HepG2 (cell line): ENCODE results near the gene CHMP6. TPM values are rescaled to one million over a fixed set of nuclear protein-coding genes. Genes with fewer than 3 reads are reported as not detected.

Experiments used
- KLF9 ChIP-seq: IDR thresholded peaks from 2 replicates; pipeline ENCODE4 v1.6.1; 2016; ENCODE audit warnings: low read depth
- NPAS2 ChIP-seq: sonication (generic); formaldehyde crosslinking; IDR thresholded peaks from 2 replicates; pipeline ENCODE4 v1.8.0; 2022; ENCODE audit warnings: mild to moderate bottlenecking, missing genetic modification reagents, borderline replicate concordance
- NR2F6 ChIP-seq, 2 experiments: IDR thresholded peaks; 2 replicates each; pipeline ENCODE4 v1.6.1; 2016; ENCODE audit warnings: antibody characterized with exemption in 1 of 2, mild to moderate bottlenecking in 1 of 2
- TEAD3 ChIP-seq: optimal IDR thresholded peaks from 2 replicates; pipeline ENCODE3; 2016; ENCODE audit warnings: borderline replicate concordance
- TFE3 ChIP-seq: IDR thresholded peaks from 2 replicates; pipeline ENCODE4 v1.6.1; 2016
- USF2 ChIP-seq, 2 experiments: sonication (generic) in 1 of 2; formaldehyde crosslinking in 1 of 2; IDR thresholded peaks; 2 replicates each; pipeline versions ENCODE4 v1.5.1 to v1.6.1; 2011 to 2020; ENCODE audit warnings: borderline replicate concordance in 1 of 2, low read depth in 1 of 2, low read length in 1 of 2, mild to moderate bottlenecking in 1 of 2, missing genetic modification reagents in 1 of 2, moderate library complexity in 1 of 2
- ZBTB14 ChIP-seq: sonication (generic); formaldehyde crosslinking; IDR thresholded peaks from 2 replicates; pipeline ENCODE4 v1.4.0; 2020; ENCODE audit warnings: missing genetic modification reagents
- ZFYVE20 ChIP-seq: sonication (generic); formaldehyde crosslinking; IDR thresholded peaks from 2 replicates; pipeline ENCODE4 v1.8.0; 2023; ENCODE audit warnings: low read depth, mild to moderate bottlenecking, moderate library complexity, missing genetic modification reagents, borderline replicate concordance
- ZNF180 ChIP-seq: sonication (generic); formaldehyde crosslinking; IDR thresholded peaks from 2 replicates; pipeline ENCODE4 v1.4.0; 2020; ENCODE audit warnings: low read depth, missing genetic modification reagents, borderline replicate concordance
- ZNF34 ChIP-seq: sonication (generic); formaldehyde crosslinking; IDR thresholded peaks from 2 replicates; pipeline ENCODE4 v1.4.0; 2020; ENCODE audit warnings: mild to moderate bottlenecking, missing genetic modification reagents, borderline replicate concordance
- ZNF549 ChIP-seq: sonication (generic); formaldehyde crosslinking; IDR thresholded peaks from 2 replicates; pipeline ENCODE4 v1.5.0; 2020; ENCODE audit warnings: missing genetic modification reagents
- ZNF597 ChIP-seq: sonication (generic); formaldehyde crosslinking; IDR thresholded peaks from 2 replicates; pipeline ENCODE4 v1.5.0; 2020; ENCODE audit warnings: missing genetic modification reagents
- ZNF616 ChIP-seq: sonication (generic); formaldehyde crosslinking; IDR thresholded peaks from 2 replicates; pipeline ENCODE4 v1.5.0; 2020; ENCODE audit warnings: low read depth, mild to moderate bottlenecking, missing genetic modification reagents
- ZNF761 ChIP-seq: sonication (generic); formaldehyde crosslinking; conservative IDR thresholded peaks from 2 replicates; pipeline ENCODE4 v1.4.0; 2020; ENCODE audit warnings: mild to moderate bottlenecking, missing genetic modification reagents
- polyA plus RNA-seq, 8 experiments: library from polyadenylated mRNA; depleted of rRNA in 3 of 8; stranded (reverse) in 7 of 8; unstranded in 1 of 8; fragments of >200 nt; fragmentation: Illumina TruSeq in 4 of 8; extraction: Trizol in 4 of 8; gene quantifications; 2 replicates each; pipeline versions ENCODE4 v1.2.1 to v1.2.3, GENCODE V29; 2011 to 2016; ENCODE audit warnings: low read depth in 4 of 8, missing spikeins in 1 of 8, mixed read lengths in 1 of 8; ENCODE audit not compliant: insufficient read depth in 1 of 8
- total RNA-seq, 5 experiments: library from RNA; depleted of rRNA; stranded (reverse); fragments of >200 nt; fragmentation: Illumina TruSeq; extraction: Trizol; gene quantifications; 2 replicates each; pipeline ENCODE4 v1.2.3, GENCODE V29; 2016; ENCODE audit warnings: low read depth in 1 of 5
- TF ChIP-seq, protein P1 (sequence below): sonication (generic); formaldehyde crosslinking; IDR thresholded peaks from 2 replicates; pipeline ENCODE4 v1.9.0; 2021; ENCODE audit warnings: missing genetic modification reagents, borderline replicate concordance
- TF ChIP-seq, protein P2 (sequence below): sonication (generic); formaldehyde crosslinking; IDR thresholded peaks from 2 replicates; pipeline ENCODE4 v1.4.0; 2020; ENCODE audit warnings: missing genetic modification reagents, borderline replicate concordance

Gene CHMP6
- total and polyA plus RNA-seq, 2 of the 13 experiments (the other 11 are each of a cell fraction or from before 2014, with no cell fraction given) = 11.1 to 24.2 TPM

GRCh38 chr17:80984749-80985148 lies 6.9 kb upstream of the CHMP6 start (continued):
- TF ChIP-seq NPAS2 = no peak
- TF ChIP-seq ZNF549 = no peak
- TF ChIP-seq, protein P1, sequence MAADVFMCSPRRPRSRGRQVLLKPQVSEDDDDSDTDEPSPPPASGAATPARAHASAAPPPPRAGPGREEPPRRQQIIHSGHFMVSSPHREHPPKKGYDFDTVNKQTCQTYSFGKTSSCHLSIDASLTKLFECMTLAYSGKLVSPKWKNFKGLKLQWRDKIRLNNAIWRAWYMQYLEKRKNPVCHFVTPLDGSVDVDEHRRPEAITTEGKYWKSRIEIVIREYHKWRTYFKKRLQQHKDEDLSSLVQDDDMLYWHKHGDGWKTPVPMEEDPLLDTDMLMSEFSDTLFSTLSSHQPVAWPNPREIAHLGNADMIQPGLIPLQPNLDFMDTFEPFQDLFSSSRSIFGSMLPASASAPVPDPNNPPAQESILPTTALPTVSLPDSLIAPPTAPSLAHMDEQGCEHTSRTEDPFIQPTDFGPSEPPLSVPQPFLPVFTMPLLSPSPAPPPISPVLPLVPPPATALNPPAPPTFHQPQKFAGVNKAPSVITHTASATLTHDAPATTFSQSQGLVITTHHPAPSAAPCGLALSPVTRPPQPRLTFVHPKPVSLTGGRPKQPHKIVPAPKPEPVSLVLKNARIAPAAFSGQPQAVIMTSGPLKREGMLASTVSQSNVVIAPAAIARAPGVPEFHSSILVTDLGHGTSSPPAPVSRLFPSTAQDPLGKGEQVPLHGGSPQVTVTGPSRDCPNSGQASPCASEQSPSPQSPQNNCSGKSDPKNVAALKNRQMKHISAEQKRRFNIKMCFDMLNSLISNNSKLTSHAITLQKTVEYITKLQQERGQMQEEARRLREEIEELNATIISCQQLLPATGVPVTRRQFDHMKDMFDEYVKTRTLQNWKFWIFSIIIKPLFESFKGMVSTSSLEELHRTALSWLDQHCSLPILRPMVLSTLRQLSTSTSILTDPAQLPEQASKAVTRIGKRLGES (CRISPR knock-in tag) = no peak
- no peak for TF ChIP-seq ZNF616 (CRISPR knock-in tag)
- TF ChIP-seq TEAD3 (CRISPR knock-in tag) = peak; percentile 43
- no peak for TF ChIP-seq USF2 (IDR thresholded peaks at IDR 0.05; ENCODE audit: low read depth, low read length)
- TF ChIP-seq USF2 (CRISPR knock-in tag; IDR thresholded peaks at IDR 0.05; ENCODE audit: borderline replicate concordance) = peak; percentile 55; the same call in 1 of the 2 replicates
- no peak for TF ChIP-seq ZNF761 (CRISPR knock-in tag)
- no peak for TF ChIP-seq ZFYVE20 (CRISPR knock-in tag)
- TF ChIP-seq ZNF34 = no peak
- TF ChIP-seq ZNF597 = no peak
- no peak for TF ChIP-seq KLF9
- TF ChIP-seq NR2F6 (IDR thresholded peaks at IDR 0.05) = no peak
- TF ChIP-seq NR2F6 (CRISPR knock-in tag; IDR thresholded peaks at IDR 0.05) = no peak
- TF ChIP-seq, protein P2, sequence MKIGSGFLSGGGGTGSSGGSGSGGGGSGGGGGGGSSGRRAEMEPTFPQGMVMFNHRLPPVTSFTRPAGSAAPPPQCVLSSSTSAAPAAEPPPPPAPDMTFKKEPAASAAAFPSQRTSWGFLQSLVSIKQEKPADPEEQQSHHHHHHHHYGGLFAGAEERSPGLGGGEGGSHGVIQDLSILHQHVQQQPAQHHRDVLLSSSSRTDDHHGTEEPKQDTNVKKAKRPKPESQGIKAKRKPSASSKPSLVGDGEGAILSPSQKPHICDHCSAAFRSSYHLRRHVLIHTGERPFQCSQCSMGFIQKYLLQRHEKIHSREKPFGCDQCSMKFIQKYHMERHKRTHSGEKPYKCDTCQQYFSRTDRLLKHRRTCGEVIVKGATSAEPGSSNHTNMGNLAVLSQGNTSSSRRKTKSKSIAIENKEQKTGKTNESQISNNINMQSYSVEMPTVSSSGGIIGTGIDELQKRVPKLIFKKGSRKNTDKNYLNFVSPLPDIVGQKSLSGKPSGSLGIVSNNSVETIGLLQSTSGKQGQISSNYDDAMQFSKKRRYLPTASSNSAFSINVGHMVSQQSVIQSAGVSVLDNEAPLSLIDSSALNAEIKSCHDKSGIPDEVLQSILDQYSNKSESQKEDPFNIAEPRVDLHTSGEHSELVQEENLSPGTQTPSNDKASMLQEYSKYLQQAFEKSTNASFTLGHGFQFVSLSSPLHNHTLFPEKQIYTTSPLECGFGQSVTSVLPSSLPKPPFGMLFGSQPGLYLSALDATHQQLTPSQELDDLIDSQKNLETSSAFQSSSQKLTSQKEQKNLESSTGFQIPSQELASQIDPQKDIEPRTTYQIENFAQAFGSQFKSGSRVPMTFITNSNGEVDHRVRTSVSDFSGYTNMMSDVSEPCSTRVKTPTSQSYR = no peak
- 0 out of 2 replicates have a peak, but pooled peaks have one; percentile 28 for TF ChIP-seq TFE3 (CRISPR knock-in tag)
- no peak for TF ChIP-seq ZNF180 (CRISPR knock-in tag)
- no peak for TF ChIP-seq ZBTB14 (CRISPR knock-in tag)
